ENCODE results near the gene HSBP1.

HSBP1 gene

GRCh38 chr16:83807710-83808572 lies at the start of gene HSBP1:
Gene HSBP1 (plus strand): TSS chr16:83807978. CDS start chr16:83808077, 99 bp downstream.
- DNase-seq = peak; percentile 91

- no peak for DNase-seq
These were observed 45.4 kb upstream of the HSBP1 start for GRCh38 chr16:83762141-83762991.

- DNase-seq = no peak
These were observed 44.8 kb upstream of the HSBP1 start for GRCh38 chr16:83762992-83763358.

- DNase-seq = no peak
These were observed 38.8 kb upstream of the HSBP1 start for GRCh38 chr16:83768986-83769385.

- no peak for DNase-seq
These were observed 38.3 kb upstream of the HSBP1 start for GRCh38 chr16:83769397-83770008.

- no peak for DNase-seq
These were observed 36.4 kb upstream of the HSBP1 start for GRCh38 chr16:83771306-83771942.

- DNase-seq = no peak
These were observed 35.0 kb upstream of the HSBP1 start for GRCh38 chr16:83772806-83773205.

GRCh38 chr16:83774066-83774465 lies 33.7 kb upstream of the HSBP1 start:
- DNase-seq = no peak

- DNase-seq = no peak
These were observed 30.8 kb upstream of the HSBP1 start for GRCh38 chr16:83776944-83777343.

- no peak for DNase-seq
These were observed 27.9 kb upstream of the HSBP1 start for GRCh38 chr16:83779886-83780285.

GRCh38 chr16:83785455-83785854 lies 22.3 kb upstream of the HSBP1 start:
- no peak for DNase-seq

GRCh38 chr16:83789642-83790401 lies 18.0 kb upstream of the HSBP1 start:
- DNase-seq = no peak

GRCh38 chr16:83791916-83792315 lies 15.9 kb upstream of the HSBP1 start:
- DNase-seq = no peak

- DNase-seq = no peak
These were observed 15.4 kb upstream of the HSBP1 start for GRCh38 chr16:83792391-83792790.

- DNase-seq = no peak
These were observed 14.6 kb upstream of the HSBP1 start for GRCh38 chr16:83793179-83793578.

- no peak for DNase-seq
These were observed 12.8 kb upstream of the HSBP1 start for GRCh38 chr16:83794860-83795554.

- no peak for DNase-seq
These were observed 10.8 kb upstream of the HSBP1 start for GRCh38 chr16:83797013-83797412.

- no peak for DNase-seq
These were observed 8.4 kb upstream of the HSBP1 start for GRCh38 chr16:83799336-83799735.

- no peak for DNase-seq
These were observed 5.6 kb upstream of the HSBP1 start for GRCh38 chr16:83802135-83802534.

- DNase-seq = no peak
These were observed 5.1 kb upstream of the HSBP1 start for GRCh38 chr16:83802554-83803205.

- no peak for DNase-seq
These were observed 4.0 kb upstream of the HSBP1 start for GRCh38 chr16:83803811-83804210.
